ENCODE data around the gene GABRE.

Gene GABRE, protein sequence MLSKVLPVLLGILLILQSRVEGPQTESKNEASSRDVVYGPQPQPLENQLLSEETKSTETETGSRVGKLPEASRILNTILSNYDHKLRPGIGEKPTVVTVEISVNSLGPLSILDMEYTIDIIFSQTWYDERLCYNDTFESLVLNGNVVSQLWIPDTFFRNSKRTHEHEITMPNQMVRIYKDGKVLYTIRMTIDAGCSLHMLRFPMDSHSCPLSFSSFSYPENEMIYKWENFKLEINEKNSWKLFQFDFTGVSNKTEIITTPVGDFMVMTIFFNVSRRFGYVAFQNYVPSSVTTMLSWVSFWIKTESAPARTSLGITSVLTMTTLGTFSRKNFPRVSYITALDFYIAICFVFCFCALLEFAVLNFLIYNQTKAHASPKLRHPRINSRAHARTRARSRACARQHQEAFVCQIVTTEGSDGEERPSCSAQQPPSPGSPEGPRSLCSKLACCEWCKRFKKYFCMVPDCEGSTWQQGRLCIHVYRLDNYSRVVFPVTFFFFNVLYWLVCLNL

GRCh38 chrX:151974336-151975227, at the start of gene GABRE:
TSS of gene GABRE (minus strand) at chrX:151974676. CDS start at chrX:151974625, 51 bp downstream.
- DNase-seq, result no peak

- DNase-seq, result no peak
Measured at GRCh38 chrX:152020888-152021287, 46.4 kb upstream of the GABRE start.

DNA sequence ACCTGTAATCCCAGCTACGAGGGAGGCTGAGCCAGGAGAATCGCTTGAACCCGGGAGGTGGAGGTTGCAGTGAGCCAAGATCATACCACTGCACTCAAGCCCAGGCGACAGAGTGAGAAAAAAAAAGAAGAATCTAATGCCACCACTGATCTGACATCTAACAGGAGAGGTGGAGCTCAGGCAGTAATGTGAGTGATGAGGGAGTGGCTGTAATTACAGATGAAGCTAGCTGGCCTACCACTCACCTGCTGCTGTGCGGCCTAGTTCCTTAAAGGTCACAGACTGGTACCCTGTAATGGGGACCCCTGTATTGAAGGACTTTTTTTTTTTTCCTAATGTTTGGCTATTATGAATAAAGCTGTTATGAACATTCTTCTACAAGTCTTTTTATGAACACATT, 25.3 kb upstream of the GABRE start:
- no peak for DNase-seq

- no peak for DNase-seq
Measured at GRCh38 chrX:151997539-151997938, 23.1 kb upstream of the GABRE start.

GRCh38 chrX:151996347-151996746, 21.9 kb upstream of the GABRE start:
- no peak for DNase-seq

GRCh38 chrX:151994476-151994875, 20.0 kb upstream of the GABRE start:
- DNase-seq, result no peak

GRCh38 chrX:151988706-151989299, 14.3 kb upstream of the GABRE start:
- DNase-seq, result no peak

GRCh38 chrX:151987108-151987507, 12.6 kb upstream of the GABRE start:
- DNase-seq, result no peak

DNA sequence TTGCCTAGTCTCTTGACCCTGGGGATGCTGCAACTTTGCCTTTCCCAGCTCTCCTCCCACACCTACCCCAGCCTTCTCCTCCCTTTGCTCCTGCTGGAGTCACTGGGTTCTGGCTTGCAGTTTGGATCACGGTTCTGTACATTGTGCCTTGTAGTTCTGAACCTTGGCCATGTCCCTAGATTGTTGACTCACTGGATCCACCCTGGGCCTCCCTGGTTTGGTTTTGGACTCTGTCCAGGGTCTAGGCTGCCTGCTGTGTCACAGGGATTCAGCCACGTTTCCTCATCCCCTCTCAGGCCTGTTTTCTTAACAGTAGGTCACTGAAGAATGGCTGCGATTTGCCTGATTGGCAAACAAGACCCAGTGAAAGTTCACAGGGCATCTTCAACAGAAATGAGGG, 11.5 kb upstream of the GABRE start:
- DNase-seq, result no peak

GRCh38 chrX:151985531-151985930, 11.1 kb upstream of the GABRE start:
- DNase-seq, result no peak

DNA sequence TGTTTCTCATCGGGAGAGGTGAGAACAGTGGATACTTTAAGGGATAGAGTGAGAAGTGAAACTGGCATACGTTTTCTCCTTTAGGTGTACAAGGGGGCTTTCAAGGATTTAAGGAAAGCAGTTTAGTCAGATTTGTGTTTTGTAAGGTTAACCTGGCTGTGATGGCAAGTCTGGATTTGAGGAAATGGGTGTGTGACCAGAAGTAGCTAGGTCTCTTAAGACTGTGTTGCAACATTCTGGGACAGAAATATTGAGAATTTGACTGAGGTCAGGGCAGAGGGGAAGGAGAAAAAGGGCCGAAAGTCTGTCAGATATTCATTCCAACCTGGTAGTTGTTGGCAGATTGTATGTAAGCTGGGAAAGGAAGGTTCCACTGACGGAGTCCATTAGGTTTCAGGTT, 10.4 kb upstream of the GABRE start:
- no peak for DNase-seq

DNA sequence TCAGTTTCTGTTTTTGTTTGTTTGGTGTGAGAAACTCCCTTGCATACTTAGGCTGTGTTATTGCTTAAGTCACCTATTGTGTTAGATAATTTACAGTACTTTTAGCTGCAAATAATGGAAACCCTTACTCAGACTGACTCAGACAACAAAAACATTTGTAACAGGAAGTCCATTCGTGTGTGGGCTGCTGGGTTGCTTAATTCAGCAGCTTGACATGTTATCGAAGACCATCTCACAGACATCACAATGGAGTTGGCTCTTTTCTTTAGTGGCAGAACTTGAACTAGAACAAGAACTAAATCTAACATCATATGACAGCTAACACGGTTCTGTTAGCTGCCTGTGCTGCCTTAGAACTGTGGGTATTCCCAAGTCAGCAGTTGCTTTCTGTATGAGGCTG, 9.9 kb upstream of the GABRE start:
- no peak for DNase-seq

- no peak for DNase-seq
Measured at GRCh38 chrX:151983186-151983585, 8.7 kb upstream of the GABRE start.

DNA sequence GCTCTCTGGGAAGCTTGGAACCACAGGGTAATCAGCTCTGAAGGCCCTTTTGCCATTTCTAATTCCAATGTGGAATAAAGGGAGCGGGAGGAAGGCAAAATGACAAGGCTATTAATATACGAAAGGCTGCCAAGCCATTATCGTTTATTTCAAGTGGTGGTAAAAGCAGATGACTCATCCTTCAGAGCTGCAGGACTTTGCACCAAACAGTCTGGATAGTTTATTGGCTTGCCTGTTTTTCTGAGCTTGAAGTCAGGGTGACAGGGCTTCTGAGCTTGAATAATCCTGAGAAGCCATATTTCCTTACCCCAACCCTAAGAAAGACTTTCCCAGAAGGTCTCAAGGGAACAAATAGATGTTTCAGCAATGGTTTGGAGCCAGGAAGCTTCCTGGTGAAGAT, 7.7 kb upstream of the GABRE start:
- DNase-seq, result no peak

DNA sequence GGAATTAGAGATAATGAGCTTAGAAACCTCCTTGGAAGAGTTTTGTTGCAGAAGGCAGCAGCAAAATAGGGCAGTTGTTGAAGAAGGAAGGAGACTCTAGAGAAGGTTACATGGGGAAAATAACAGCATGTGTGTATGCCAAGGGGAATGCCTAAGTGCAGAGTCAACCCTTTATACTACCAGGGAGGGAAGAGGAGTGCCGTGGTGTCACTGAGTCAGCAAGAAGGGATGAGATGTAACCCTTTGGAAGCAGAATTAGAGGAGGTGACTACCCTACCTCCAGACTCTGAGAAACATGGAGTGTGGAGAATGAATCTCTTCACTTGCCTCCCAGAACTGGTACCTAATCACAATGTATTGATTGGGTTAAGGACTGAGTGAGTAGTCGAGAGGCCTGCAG, 6.7 kb upstream of the GABRE start:
- no peak for DNase-seq

DNA sequence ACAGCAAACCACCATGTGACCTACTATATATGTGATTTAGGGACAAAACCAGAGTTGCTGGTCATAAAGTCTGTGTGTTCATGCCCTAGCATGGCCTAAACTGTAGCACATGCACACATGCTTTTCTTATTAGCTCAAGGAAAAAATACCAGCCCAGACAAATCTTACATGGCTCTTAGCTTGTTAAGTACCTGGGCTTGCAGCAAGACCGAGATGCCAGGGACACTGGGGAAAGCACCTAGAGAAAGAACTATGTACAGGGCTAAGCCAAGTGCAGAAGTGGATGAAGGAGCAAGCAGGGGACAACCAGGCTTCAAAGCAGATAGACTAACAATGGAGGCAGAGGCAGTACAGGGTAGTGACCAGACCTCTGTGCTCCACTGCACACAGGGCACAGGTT, 3.4 kb upstream of the GABRE start:
- no peak for DNase-seq

- DNase-seq, result no peak
Measured at GRCh38 chrX:151977009-151977408, 2.5 kb upstream of the GABRE start.

GRCh38 chrX:151975736-151976275, 1.3 kb upstream of the GABRE start:
- no peak for DNase-seq

GRCh38 chrX:151975228-151975593, 735 bp upstream of the GABRE start:
- no peak for DNase-seq

GRCh38 chrX:151973851-151974335, 583 bp downstream of the GABRE start:
- no peak for DNase-seq

DNA sequence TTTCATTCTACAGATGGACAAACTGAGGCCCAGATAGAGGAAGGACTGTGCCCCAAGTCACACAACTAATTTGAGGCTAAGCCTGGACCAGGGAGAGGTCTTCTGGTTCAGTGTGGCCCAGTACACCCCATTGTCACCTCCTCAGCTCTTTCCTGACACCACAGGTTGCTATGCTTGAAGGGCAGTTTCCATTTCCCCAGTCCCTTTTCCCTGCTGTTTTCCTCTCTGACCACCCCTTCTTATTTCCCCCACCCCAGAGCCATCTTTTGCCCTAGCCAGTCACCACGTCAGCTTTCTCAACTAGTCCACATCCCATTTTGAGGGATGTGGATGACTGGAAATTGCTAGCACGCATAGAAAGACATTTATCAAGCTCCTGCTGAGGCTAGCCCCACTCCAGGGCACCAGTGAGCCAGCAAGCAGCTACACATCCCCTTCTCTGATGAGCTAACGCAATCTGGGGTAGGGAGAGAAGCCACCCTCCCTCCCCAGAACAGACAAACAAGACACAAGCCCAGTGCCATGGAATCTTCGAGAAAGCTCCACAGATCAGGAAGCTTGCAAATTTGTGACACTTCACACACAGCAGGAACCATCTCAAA, 1.3 kb downstream of the GABRE start:
- no peak for DNase-seq

- no peak for DNase-seq
Measured at GRCh38 chrX:151970661-151971060, 3.8 kb downstream of the GABRE start.

- no peak for DNase-seq
Measured at GRCh38 chrX:151970027-151970426, 4.4 kb downstream of the GABRE start.

Data from activated effector memory CD4-positive, alpha-beta T cell treated with anti-CD3 and anti-CD28 coated beads, Interleukin-2, amount 50 U/mL, for 16 hours (primary cell).